Naive thymus-derived CD4-positive, alpha-beta T cell (primary cell): ENCODE measurements around the gene LYPLAL1. TPM values are rescaled to one million over a fixed set of nuclear protein-coding genes. Genes with fewer than 3 reads are reported as not detected.

ENCODE experiments used
- ATAC-seq: fragments of 150-1000 bp; cut with Tn5 transposase; 2 replicates; pipeline ENCODE4 v1.10.0; 2021; ENCODE audit warnings: mild to moderate bottlenecking, moderate library complexity
- CTCF ChIA-PET: fragments of 350-600 bp; sonication (Branson Sonifier 250); formaldehyde crosslinking; loops from one replicate; lab custom pipeline; 2021; ENCODE audit warnings: antibody characterized with exemption; lab: Charles Lee
- POLR2A ChIA-PET: fragments of 350-600 bp; sonication (Branson Sonifier 250); formaldehyde crosslinking; loops from one replicate; lab custom pipeline; 2021; ENCODE audit warnings: antibody characterized with exemption, inconsistent platforms; lab: Charles Lee
- DNase-seq, 9 donors: peaks; one replicate each; pipeline versions ENCODE4 v3.0.0 to v3.0.0-alpha.2; 2020 to 2022; ENCODE audit warnings: mixed read lengths in 1 of 9
- H3K27ac ChIP-seq: one replicate; pipeline ENCODE4 v1.7.0; 2013; ENCODE audit warnings: mild to moderate bottlenecking, low read depth, low read length, moderate library complexity
- H3K27me3 ChIP-seq, 2 donors: one replicate each; pipeline ENCODE4 v1.7.0; 2013; ENCODE audit warnings: low read length in 2 of 2, mild to moderate bottlenecking in 2 of 2, moderate library complexity in 2 of 2; ENCODE audit not compliant: control insufficient read depth in 2 of 2, insufficient read depth in 2 of 2
- H3K36me3 ChIP-seq, 3 experiments: 1 replicate in 2 of 3; 2 replicates in 1 of 3; pipeline ENCODE4 v1.7.0; 2013; ENCODE audit warnings: low read length in 3 of 3, mild to moderate bottlenecking in 3 of 3, moderate library complexity in 1 of 3; ENCODE audit not compliant: insufficient read depth in 3 of 3, control insufficient read depth in 2 of 3
- H3K4me1 ChIP-seq, 2 donors: one replicate each; pipeline ENCODE4 v1.7.0; 2013; ENCODE audit warnings: low read length in 2 of 2, mild to moderate bottlenecking in 2 of 2, moderate library complexity in 1 of 2; ENCODE audit not compliant: control insufficient read depth in 2 of 2, insufficient read depth in 2 of 2
- H3K4me3 ChIP-seq: 2 replicates; pipeline ENCODE4 v1.7.0; 2013; ENCODE audit warnings: mild to moderate bottlenecking, low read length
- H3K9me3 ChIP-seq, 3 experiments: 1 replicate in 2 of 3; 2 replicates in 1 of 3; pipeline ENCODE4 v1.7.0; 2013; ENCODE audit warnings: low read length in 3 of 3; ENCODE audit not compliant: control insufficient read depth in 2 of 3
- H3K27ac Mint-ChIP-seq, 9 donors: one replicate each; pipeline ENCODE4 v1.8.0; 2020 to 2022; ENCODE audit warnings: mixed read lengths in 9 of 9, mild to moderate bottlenecking in 8 of 9, moderate library complexity in 5 of 9, inconsistent platforms in 2 of 9
- H3K27me3 Mint-ChIP-seq, 5 donors: one replicate each; pipeline ENCODE4 v1.8.0; 2021 to 2022; ENCODE audit warnings: mixed read lengths in 5 of 5, mild to moderate bottlenecking in 1 of 5
- H3K36me3 Mint-ChIP-seq, 5 donors: one replicate each; pipeline ENCODE4 v1.8.0; 2020 to 2022; ENCODE audit warnings: mixed read lengths in 5 of 5, mild to moderate bottlenecking in 3 of 5, inconsistent platforms in 1 of 5
- H3K4me1 Mint-ChIP-seq, 7 donors: one replicate each; pipeline ENCODE4 v1.8.0; 2020 to 2022; ENCODE audit warnings: mixed read lengths in 7 of 7, mild to moderate bottlenecking in 3 of 7, inconsistent platforms in 1 of 7
- H3K4me3 Mint-ChIP-seq, 10 donors: one replicate each; pipeline ENCODE4 v1.8.0; 2020 to 2022; ENCODE audit warnings: mild to moderate bottlenecking in 10 of 10, mixed read lengths in 10 of 10, moderate library complexity in 6 of 10, inconsistent platforms in 2 of 10
- H3K9me3 Mint-ChIP-seq, 11 donors: one replicate each; pipeline ENCODE4 v1.8.0; 2020 to 2022; ENCODE audit warnings: mixed read lengths in 11 of 11, mild to moderate bottlenecking in 4 of 11, inconsistent platforms in 1 of 11, moderate library complexity in 1 of 11
- intact Hi-C, 2 donors: fragments of 100-400 bp; cut with micrococcal nuclease; formaldehyde crosslinking; loops; one replicate each; pipeline ENCODE4 v1.15.1; 2023
- polyA plus RNA-seq, 2 donors: library from polyadenylated mRNA; unstranded; fragments of 300-500 nt; fragmentation: Illumina TruSeq; gene quantifications; one replicate each; pipeline ENCODE4 v1.2.3, GENCODE V29; 2021
- total RNA-seq, 6 experiments: library from RNA in 5 of 6; stranded (reverse) in 5 of 6; gene quantifications; 1 replicate in 5 of 6; 2 replicates in 1 of 6; pipeline ENCODE4 v1.2.3 and lab custom pipeline; 2021 to 2026

The LYPLAL1 gene
- total and polyA plus RNA-seq, 7 experiments from 2014 or later, result 12.2 to 33.0 (median 20.9) TPM

GRCh38 chr1:219132939-219133338, 40.7 kb upstream of the LYPLAL1 start:
- Histone ChIP-seq H3K27me3 (no peaks in the 10 kb centered on the region), H3K4me1 (no peaks in the 10 kb centered on the region), H3K9me3 (no peaks in the 10 kb centered on the region), H3K4me3 (no peak overlapping the region), H3K36me3 (no peaks in the 10 kb centered on the region), H3K27ac (no peak overlapping the region)
- Mint-ChIP-seq H3K9me3 (peaks cover 0 to 13% (median 7%) of the 10 kb centered on the region in 11 donors), H3K27ac (no peak overlapping the region), H3K4me3 (no peak overlapping the region), H3K27me3 (peaks cover 0 to 22% (median 4%) of the 10 kb centered on the region in 5 donors), H3K4me1 (no peaks in the 10 kb centered on the region), H3K36me3 (peaks cover 0 to 7% (median 0%) of the 10 kb centered on the region in 5 donors)
- ChIA-PET POLR2A (no interaction called here), CTCF (no interaction called here)
- intact Hi-C loops, result no loop called here
- ATAC-seq (no peak), DNase-seq (no peak)

- no peak overlapping the region for H3K27ac ChIP-seq
- intact Hi-C loops, result no loop called here
- Mint-ChIP-seq H3K9me3 (peaks cover 0 to 9% (median 6%) of the 10 kb centered on the region in 11 donors), H3K4me3 (no peak overlapping the region), H3K27me3 (peaks cover 0 to 11% (median 3%) of the 10 kb centered on the region in 5 donors), H3K4me1 (no peaks in the 10 kb centered on the region), H3K36me3 (peaks cover 0 to 7% (median 0%) of the 10 kb centered on the region in 5 donors), H3K27ac (no peak overlapping the region)
- H3K9me3 ChIP-seq, result no peaks in the 10 kb centered on the region
- no peaks in the 10 kb centered on the region for H3K36me3 ChIP-seq
- DNase-seq (no peak), ATAC-seq (no peak)
- no peaks in the 10 kb centered on the region for H3K27me3 ChIP-seq
- no peak overlapping the region for H3K4me3 ChIP-seq
- ChIA-PET POLR2A (no interaction called here), CTCF (no interaction called here)
- no peaks in the 10 kb centered on the region for H3K4me1 ChIP-seq
Measured at GRCh38 chr1:219138747-219139146, 34.9 kb upstream of the LYPLAL1 start.

- Mint-ChIP-seq H3K27ac (no peak overlapping the region), H3K4me3 (no peak overlapping the region), H3K36me3 (no peaks in the 10 kb centered on the region), H3K9me3 (peaks cover 0 to under 1% (median 0%) of the 10 kb centered on the region in 11 donors), H3K27me3 (peaks cover 0 to 6% (median 0%) of the 10 kb centered on the region in 5 donors), H3K4me1 (no peaks in the 10 kb centered on the region)
- H3K36me3 ChIP-seq, result no peaks in the 10 kb centered on the region
- DNase-seq (no peak), ATAC-seq (no peak)
- CTCF ChIA-PET, result no interaction called here
- POLR2A ChIA-PET, result no interaction called here
- no peaks in the 10 kb centered on the region for H3K27me3 ChIP-seq
- H3K27ac ChIP-seq, result no peak overlapping the region
- no peaks in the 10 kb centered on the region for H3K9me3 ChIP-seq
- H3K4me3 ChIP-seq, result no peak overlapping the region
- intact Hi-C loops, result no loop called here
- H3K4me1 ChIP-seq, result no peaks in the 10 kb centered on the region
Measured at GRCh38 chr1:219140303-219140877, 33.3 kb upstream of the LYPLAL1 start.

- Histone ChIP-seq H3K9me3 (no peaks in the 10 kb centered on the region), H3K4me1 (no peaks in the 10 kb centered on the region), H3K36me3 (no peaks in the 10 kb centered on the region), H3K4me3 (no peak overlapping the region), H3K27me3 (no peaks in the 10 kb centered on the region), H3K27ac (no peak overlapping the region)
- intact Hi-C loops, result no loop called here
- H3K4me3 Mint-ChIP-seq, result no peak overlapping the region
- DNase-seq (no peak), ATAC-seq (no peak)
- ChIA-PET CTCF (no interaction called here), POLR2A (no interaction called here)
- no peak overlapping the region for H3K27ac Mint-ChIP-seq
- H3K27me3 Mint-ChIP-seq, result peaks cover 0 to 8% (median 0%) of the 10 kb centered on the region in 5 donors
- H3K36me3 Mint-ChIP-seq, result no peaks in the 10 kb centered on the region
- no peaks in the 10 kb centered on the region for H3K9me3 Mint-ChIP-seq
- no peaks in the 10 kb centered on the region for H3K4me1 Mint-ChIP-seq
Measured at GRCh38 chr1:219143735-219144134, 29.9 kb upstream of the LYPLAL1 start.

GRCh38 chr1:219144658-219145315, 28.9 kb upstream of the LYPLAL1 start:
- Mint-ChIP-seq H3K27ac (no peak overlapping the region), H3K27me3 (peaks cover 0 to 8% (median 0%) of the 10 kb centered on the region in 5 donors), H3K36me3 (no peaks in the 10 kb centered on the region), H3K9me3 (peaks cover 0 to under 1% (median 0%) of the 10 kb centered on the region in 11 donors), H3K4me3 (no peak overlapping the region), H3K4me1 (no peaks in the 10 kb centered on the region)
- intact Hi-C loops, result no loop called here
- H3K36me3 ChIP-seq, result no peaks in the 10 kb centered on the region
- CTCF ChIA-PET, result no interaction called here
- ATAC-seq, result peak; percentile 70
- no peaks in the 10 kb centered on the region for H3K27me3 ChIP-seq
- no peak overlapping the region for H3K4me3 ChIP-seq
- H3K9me3 ChIP-seq, result no peaks in the 10 kb centered on the region
- POLR2A ChIA-PET, result no interaction called here
- H3K27ac ChIP-seq, result no peak overlapping the region
- no peaks in the 10 kb centered on the region for H3K4me1 ChIP-seq
- DNase-seq, result no peak

GRCh38 chr1:219147571-219148019, 26.1 kb upstream of the LYPLAL1 start:
- Histone ChIP-seq H3K27me3 (no peaks in the 10 kb centered on the region), H3K36me3 (no peaks in the 10 kb centered on the region), H3K4me1 (no peaks in the 10 kb centered on the region), H3K27ac (no peak overlapping the region), H3K9me3 (no peaks in the 10 kb centered on the region), H3K4me3 (no peak overlapping the region)
- H3K27me3 Mint-ChIP-seq, result peaks cover 0 to 9% (median 7%) of the 10 kb centered on the region in 5 donors
- POLR2A ChIA-PET, result no interaction called here
- H3K4me3 Mint-ChIP-seq, result no peak overlapping the region
- DNase-seq, result no peak
- no peaks in the 10 kb centered on the region for H3K4me1 Mint-ChIP-seq
- no peak for ATAC-seq
- CTCF ChIA-PET, result no interaction called here
- H3K27ac Mint-ChIP-seq, result no peak overlapping the region
- H3K36me3 Mint-ChIP-seq, result no peaks in the 10 kb centered on the region
- intact Hi-C loops, result no loop called here
- H3K9me3 Mint-ChIP-seq, result peaks cover 0 to 2% (median 0%) of the 10 kb centered on the region in 11 donors
